CD14-positive monocyte (primary cell): Measurements from ENCODE around the gene CHD2. TPM values are rescaled to one million over a fixed set of nuclear protein-coding genes. Genes with fewer than 3 reads are reported as not detected.
A peak's percentile ranks its signal among the peaks of the same experiment; 100 is the strongest.

ENCODE experiments used
- DNase-seq, 3 donors: peaks; one replicate each; pipeline ENCODE4 v3.0.0-alpha.2; 2011 to 2022
- H2AFZ ChIP-seq: 2 replicates; pipeline ENCODE4 v1.6.0; 2012; ENCODE audit warnings: mild to moderate bottlenecking, low read depth, low read length, inconsistent platforms; ENCODE audit not compliant: insufficient read depth, poor library complexity, severe bottlenecking
- H3K27ac ChIP-seq, 2 donors: 1 replicate in 1 of 2; 2 replicates in 1 of 2; pipeline ENCODE4 v1.5.1; 2012 to 2013; ENCODE audit warnings: low read length in 2 of 2, control low read depth in 1 of 2, inconsistent platforms in 1 of 2, low read depth in 1 of 2, mild to moderate bottlenecking in 1 of 2
- H3K27me3 ChIP-seq, 2 donors: one replicate each; pipeline versions ENCODE4 v1.6.0 to v1.6.1; 2011 to 2013; ENCODE audit warnings: low read length in 2 of 2; ENCODE audit not compliant: control insufficient read depth in 2 of 2, insufficient read depth in 2 of 2
- H3K36me3 ChIP-seq, 2 donors: replicated peaks in 1 of 2; 1 replicate in 1 of 2; 2 replicates in 1 of 2; pipeline versions ENCODE4 v1.5.1 to v1.6.1; 2012 to 2013; ENCODE audit warnings: low read length in 2 of 2, control low read depth in 1 of 2, inconsistent platforms in 1 of 2, mild to moderate bottlenecking in 1 of 2; ENCODE audit not compliant: insufficient read depth in 2 of 2, control insufficient read depth in 1 of 2
- H3K4me1 ChIP-seq, 2 donors: 1 replicate in 1 of 2; 2 replicates in 1 of 2; pipeline versions ENCODE4 v1.5.1 to v1.6.1; 2012 to 2013; ENCODE audit warnings: low read length in 2 of 2, control low read depth in 1 of 2, inconsistent platforms in 1 of 2, mild to moderate bottlenecking in 1 of 2, moderate library complexity in 1 of 2; ENCODE audit not compliant: insufficient read depth in 2 of 2, control insufficient read depth in 1 of 2
- H3K4me2 ChIP-seq: replicated peaks from 2 replicates; pipeline ENCODE3; 2012; ENCODE audit warnings: low read length, moderate library complexity, mild to moderate bottlenecking; ENCODE audit not compliant: poor library complexity, severe bottlenecking; ENCODE audit errors: extremely low read depth
- H3K4me3 ChIP-seq, 3 experiments: fragments of 200-600 bp in 1 of 3; sonication (generic) in 1 of 3; replicated peaks in 1 of 3; 1 replicate in 2 of 3; 2 replicates in 1 of 3; pipeline ENCODE4 v1.5.1; 2011 to 2013; ENCODE audit warnings: low read length in 3 of 3, mild to moderate bottlenecking in 3 of 3, control low read depth in 2 of 3, low read depth in 2 of 3, inconsistent platforms in 1 of 3, moderate library complexity in 1 of 3
- H3K79me2 ChIP-seq: 2 replicates; pipeline ENCODE4 v1.6.0; 2012; ENCODE audit warnings: mild to moderate bottlenecking, control low read depth, inconsistent platforms, low read length, moderate library complexity; ENCODE audit not compliant: insufficient read depth
- H3K9ac ChIP-seq: 2 replicates; pipeline ENCODE4 v1.6.0; 2017; ENCODE audit warnings: low read length, mild to moderate bottlenecking; ENCODE audit not compliant: insufficient read depth, poor library complexity, severe bottlenecking
- H3K9me3 ChIP-seq, 2 donors: replicated peaks in 1 of 2; 1 replicate in 1 of 2; 2 replicates in 1 of 2; pipeline versions ENCODE4 v1.5.1 to v1.6.1; 2012 to 2013; ENCODE audit warnings: low read length in 2 of 2, control low read depth in 1 of 2; ENCODE audit not compliant: control insufficient read depth in 1 of 2, insufficient read depth in 1 of 2
- H4K20me1 ChIP-seq: 2 replicates; pipeline ENCODE4 v1.6.0; 2012; ENCODE audit warnings: mild to moderate bottlenecking, low read length, control low read depth, moderate library complexity; ENCODE audit not compliant: insufficient read depth
- H3K27ac Mint-ChIP-seq, 7 donors: one replicate each; pipeline ENCODE4 v1.8.0; 2020; ENCODE audit warnings: mild to moderate bottlenecking in 7 of 7, mixed read lengths in 7 of 7, moderate library complexity in 6 of 7, inconsistent platforms in 2 of 7
- H3K27me3 Mint-ChIP-seq, 3 donors: one replicate each; pipeline ENCODE4 v1.8.0; 2021 to 2022; ENCODE audit warnings: low read depth in 3 of 3, mild to moderate bottlenecking in 3 of 3, mixed read lengths in 3 of 3, moderate library complexity in 3 of 3, inconsistent platforms in 1 of 3
- H3K36me3 Mint-ChIP-seq, 2 donors: one replicate each; pipeline ENCODE4 v1.8.0; 2020; ENCODE audit warnings: mixed read lengths in 2 of 2, inconsistent platforms in 1 of 2, mild to moderate bottlenecking in 1 of 2
- H3K4me1 Mint-ChIP-seq: one replicate; pipeline ENCODE4 v1.8.0; 2020; ENCODE audit warnings: mild to moderate bottlenecking, mixed read lengths
- H3K4me3 Mint-ChIP-seq, 2 donors: one replicate each; pipeline ENCODE4 v1.8.0; 2020; ENCODE audit warnings: mild to moderate bottlenecking in 2 of 2, mixed read lengths in 2 of 2, moderate library complexity in 1 of 2
- H3K9me3 Mint-ChIP-seq, 7 donors: one replicate each; pipeline ENCODE4 v1.8.0; 2020 to 2022; ENCODE audit warnings: mixed read lengths in 7 of 7, mild to moderate bottlenecking in 6 of 7, moderate library complexity in 6 of 7, inconsistent platforms in 2 of 7
- WGBS: methylation state at CpG from one replicate; pipeline ENCODE4 v1.1.5; 2013; ENCODE audit warnings: missing lambda C conversion rate; ENCODE audit not compliant: insufficient coverage; 5-methylcytosine and 5-hydroxymethylcytosine counted together
- intact Hi-C, 2 donors: fragments of 100-400 bp; cut with micrococcal nuclease; formaldehyde crosslinking; loops; one replicate each; pipeline versions ENCODE4 v1.15.0 to v1.15.1; 2023
- polyA plus RNA-seq, 3 donors: library from polyadenylated mRNA; depleted of rRNA in 1 of 3; unstranded in 2 of 3; stranded (reverse) in 1 of 3; fragments of 300-500 nt in 2 of 3; fragments of >200 nt in 1 of 3; fragmentation: Illumina TruSeq in 2 of 3; gene quantifications; 1 replicate in 2 of 3; 2 replicates in 1 of 3; pipeline ENCODE4 v1.2.3, GENCODE V29; 2012 to 2021
- TF ChIP-seq, protein P1 (sequence below): fragments of 200-600 bp; IDR thresholded peaks from one replicate; pipeline ENCODE4 v1.8.0; 2022; ENCODE audit warnings: antibody characterized with exemption, mild to moderate bottlenecking

Gene CHD2
- polyA plus RNA-seq, 3 donors: 9.6 to 61.2 (median 11.4) TPM

DNA sequence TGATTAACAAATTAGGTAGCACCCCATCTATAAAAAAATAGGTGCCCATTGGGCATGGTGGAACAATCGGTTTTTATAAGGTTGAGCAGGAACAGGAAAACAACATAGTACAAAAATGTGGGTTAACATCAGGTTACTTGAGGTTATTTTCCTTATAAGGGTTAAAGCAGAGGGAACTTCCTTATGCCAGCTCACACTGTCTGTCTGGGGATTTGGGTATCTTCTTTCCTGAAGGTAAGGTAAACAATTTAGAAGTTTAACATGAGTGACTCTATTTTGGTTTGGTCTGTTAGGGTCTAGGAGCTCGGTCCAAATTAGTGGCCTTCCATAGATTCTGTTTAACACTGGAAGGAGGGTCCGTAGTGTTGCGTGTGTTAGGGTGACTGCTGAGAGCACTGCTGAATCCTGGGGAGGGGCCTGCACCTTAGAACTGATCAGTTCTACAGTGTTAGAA is 14.7 kb downstream of the CHD2 start:
- peaks cover 32 to 34% of the 10 kb centered on the region in 2 donors for H3K36me3 Mint-ChIP-seq
- 75% methylated on average over 3 of the region's 4 CpGs for WGBS
- TF ChIP-seq, protein P1, sequence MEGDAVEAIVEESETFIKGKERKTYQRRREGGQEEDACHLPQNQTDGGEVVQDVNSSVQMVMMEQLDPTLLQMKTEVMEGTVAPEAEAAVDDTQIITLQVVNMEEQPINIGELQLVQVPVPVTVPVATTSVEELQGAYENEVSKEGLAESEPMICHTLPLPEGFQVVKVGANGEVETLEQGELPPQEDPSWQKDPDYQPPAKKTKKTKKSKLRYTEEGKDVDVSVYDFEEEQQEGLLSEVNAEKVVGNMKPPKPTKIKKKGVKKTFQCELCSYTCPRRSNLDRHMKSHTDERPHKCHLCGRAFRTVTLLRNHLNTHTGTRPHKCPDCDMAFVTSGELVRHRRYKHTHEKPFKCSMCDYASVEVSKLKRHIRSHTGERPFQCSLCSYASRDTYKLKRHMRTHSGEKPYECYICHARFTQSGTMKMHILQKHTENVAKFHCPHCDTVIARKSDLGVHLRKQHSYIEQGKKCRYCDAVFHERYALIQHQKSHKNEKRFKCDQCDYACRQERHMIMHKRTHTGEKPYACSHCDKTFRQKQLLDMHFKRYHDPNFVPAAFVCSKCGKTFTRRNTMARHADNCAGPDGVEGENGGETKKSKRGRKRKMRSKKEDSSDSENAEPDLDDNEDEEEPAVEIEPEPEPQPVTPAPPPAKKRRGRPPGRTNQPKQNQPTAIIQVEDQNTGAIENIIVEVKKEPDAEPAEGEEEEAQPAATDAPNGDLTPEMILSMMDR: no peak
- Histone ChIP-seq H3K27me3 (no peaks in the 10 kb centered on the region), H3K4me2 (peak overlapping the region; percentile 63), H3K27ac (peak overlapping the region; percentile 54 to 80), H3K79me2 (peaks cover 100% of the 10 kb centered on the region), H3K36me3 (peaks cover 0 to 15% of the 10 kb centered on the region in 2 donors), H3K9ac (no peak overlapping the region), H4K20me1 (peaks cover 18% of the 10 kb centered on the region), H3K4me1 (peaks cover 72 to 88% of the 10 kb centered on the region in 2 donors), H2AFZ (no peak overlapping the region), H3K4me3 (peak overlapping the region in 1 of 3 experiments; percentile 44), H3K9me3 (no peaks in the 10 kb centered on the region)
- no peaks in the 10 kb centered on the region for H3K9me3 Mint-ChIP-seq
- no peaks in the 10 kb centered on the region for H3K27me3 Mint-ChIP-seq
- peak; percentile 36 to 70 (median 61) for DNase-seq
- intact Hi-C loops: loop anchor here in 1 of 2 donors (5.0 kb wide), 1 partner anchor 112 kb away; no protein-coding TSS in a partner anchor
- H3K4me1 Mint-ChIP-seq: peaks cover 72% of the 10 kb centered on the region
- peak overlapping the region; percentile 58 to 77 for H3K4me3 Mint-ChIP-seq
- H3K27ac Mint-ChIP-seq: peak overlapping the region; percentile 84 to 94 (median 92)

DNA sequence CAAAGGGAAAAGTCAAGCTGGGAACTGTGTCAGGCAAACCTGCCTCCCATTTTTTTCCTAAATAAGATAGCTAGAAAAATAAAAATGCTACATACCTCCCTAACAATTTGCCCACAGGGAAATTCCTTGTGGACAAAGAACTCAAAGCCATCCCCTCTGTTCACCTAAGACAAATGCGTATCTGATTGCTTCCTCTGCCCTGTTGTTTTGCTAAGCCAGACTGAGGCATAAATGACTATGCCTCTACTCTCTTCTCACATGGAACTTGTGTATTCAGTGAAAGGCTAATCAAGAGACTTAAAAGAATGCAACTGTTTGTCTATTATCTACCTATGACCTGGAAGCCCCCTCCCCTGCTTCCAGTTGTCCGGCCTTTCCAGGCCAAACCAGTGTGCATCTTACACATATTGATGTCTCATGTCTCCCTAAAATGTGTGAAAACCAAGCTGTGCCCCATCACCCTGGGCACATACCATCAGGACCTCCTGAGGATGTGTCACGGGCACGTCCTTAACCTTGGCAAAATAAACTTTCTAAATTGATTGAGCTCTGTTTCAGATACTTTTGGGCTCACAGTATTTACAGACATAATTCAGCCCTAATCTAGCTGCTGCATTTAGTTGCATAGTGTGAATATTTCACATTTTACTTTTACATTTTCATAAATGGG is 15.8 kb downstream of the CHD2 start:
- no peaks in the 10 kb centered on the region for H3K9me3 ChIP-seq
- H2AFZ ChIP-seq: no peak overlapping the region
- H3K36me3 ChIP-seq: peaks cover 0 to 15% of the 10 kb centered on the region in 2 donors
- no peak overlapping the region for H3K9ac ChIP-seq
- H3K27me3 ChIP-seq: no peaks in the 10 kb centered on the region
- peaks cover 67 to 89% of the 10 kb centered on the region in 2 donors for H3K4me1 ChIP-seq
- H3K4me3 Mint-ChIP-seq: no peak overlapping the region
- TF ChIP-seq, protein P1: no peak
- H3K79me2 ChIP-seq: peaks cover 100% of the 10 kb centered on the region
- 95% methylated on average over 4 of the region's 4 CpGs for WGBS
- H3K4me2 ChIP-seq: no peak overlapping the region
- no peak overlapping the region for H3K4me3 ChIP-seq
- peaks cover 26 to 36% of the 10 kb centered on the region in 2 donors for H3K36me3 Mint-ChIP-seq
- H3K4me1 Mint-ChIP-seq: peaks cover 74% of the 10 kb centered on the region
- no peaks in the 10 kb centered on the region for H3K27me3 Mint-ChIP-seq
- intact Hi-C loops: loop anchor here in 1 of 2 donors (5.0 kb wide), 1 partner anchor 114 kb away; no protein-coding TSS in a partner anchor
- H4K20me1 ChIP-seq: peaks cover 10% of the 10 kb centered on the region
- H3K9me3 Mint-ChIP-seq: no peaks in the 10 kb centered on the region
- DNase-seq: no peak
- H3K27ac ChIP-seq: no peak overlapping the region
- H3K27ac Mint-ChIP-seq: peak overlapping the region in 5 of 7 donors; percentile 1 to 93 (median 61)
